Measurements from ENCODE around the gene PRR19.
"Not testable (repeated sequence)": the region's sequence is repeated elsewhere in the genome, so short reads cannot be mapped to it uniquely, and the experiment has no call there.

DNA sequence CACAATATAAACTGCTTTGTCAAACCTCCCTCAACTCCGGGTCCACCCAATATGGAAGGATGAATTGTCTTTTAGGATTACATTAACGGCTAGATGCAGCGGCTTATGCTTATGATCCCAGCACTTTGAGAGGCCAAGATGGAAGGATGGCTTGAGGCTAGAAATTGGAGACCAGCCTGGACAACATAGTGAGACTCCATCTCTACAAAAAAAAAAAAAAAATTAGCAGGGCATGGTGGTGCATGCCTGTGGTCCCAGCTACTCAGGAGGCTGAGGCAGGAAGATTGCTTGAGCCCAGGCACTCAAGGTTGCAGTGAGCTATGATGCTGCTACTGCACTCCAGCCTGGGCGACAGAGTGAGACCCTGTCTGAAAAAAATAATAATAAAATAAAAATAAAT lies 35.8 kb upstream of the PRR19 start:
- TF ChIP-seq, protein P1, sequence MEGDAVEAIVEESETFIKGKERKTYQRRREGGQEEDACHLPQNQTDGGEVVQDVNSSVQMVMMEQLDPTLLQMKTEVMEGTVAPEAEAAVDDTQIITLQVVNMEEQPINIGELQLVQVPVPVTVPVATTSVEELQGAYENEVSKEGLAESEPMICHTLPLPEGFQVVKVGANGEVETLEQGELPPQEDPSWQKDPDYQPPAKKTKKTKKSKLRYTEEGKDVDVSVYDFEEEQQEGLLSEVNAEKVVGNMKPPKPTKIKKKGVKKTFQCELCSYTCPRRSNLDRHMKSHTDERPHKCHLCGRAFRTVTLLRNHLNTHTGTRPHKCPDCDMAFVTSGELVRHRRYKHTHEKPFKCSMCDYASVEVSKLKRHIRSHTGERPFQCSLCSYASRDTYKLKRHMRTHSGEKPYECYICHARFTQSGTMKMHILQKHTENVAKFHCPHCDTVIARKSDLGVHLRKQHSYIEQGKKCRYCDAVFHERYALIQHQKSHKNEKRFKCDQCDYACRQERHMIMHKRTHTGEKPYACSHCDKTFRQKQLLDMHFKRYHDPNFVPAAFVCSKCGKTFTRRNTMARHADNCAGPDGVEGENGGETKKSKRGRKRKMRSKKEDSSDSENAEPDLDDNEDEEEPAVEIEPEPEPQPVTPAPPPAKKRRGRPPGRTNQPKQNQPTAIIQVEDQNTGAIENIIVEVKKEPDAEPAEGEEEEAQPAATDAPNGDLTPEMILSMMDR (IDR thresholded peaks at IDR 0.05) = not testable (repeated sequence)
- TF ChIP-seq POLR2A, EP300 (IDR thresholded peaks at IDR 0.05): not testable (repeated sequence)

All from tibial nerve (tissue), 4 donors.